Left lung (tissue), 10 donors: ENCODE measurements around the gene MRGPRE. TPM values are rescaled to one million over a fixed set of nuclear protein-coding genes. Genes with fewer than 3 reads are reported as not detected.

Source experiments
- ATAC-seq: fragments of 200-7000 bp; cut with Tn5 transposase; one replicate; pipeline ENCODE4 v1.9.1; 2020; ENCODE audit warnings: moderate library complexity
- DNase-seq, 4 donors: peaks; one replicate each; pipeline ENCODE4 v3.0.0-alpha.2; 2013 to 2020
- H3K27ac ChIP-seq, 2 donors: fragments of 200-600 bp; sonication (generic) in 1 of 2; one replicate each; pipeline versions ENCODE4 v1.5.0 to v1.8.0; 2020 to 2021
- H3K27me3 ChIP-seq, 2 donors: fragments of 200-600 bp; sonication (generic) in 1 of 2; one replicate each; pipeline versions ENCODE4 v1.5.0 to v1.8.0; 2020 to 2021
- H3K36me3 ChIP-seq, 2 donors: fragments of 200-600 bp; sonication (generic) in 1 of 2; one replicate each; pipeline versions ENCODE4 v1.5.0 to v1.8.0; 2020 to 2021
- H3K4me1 ChIP-seq, 2 donors: fragments of 200-600 bp; one replicate each; pipeline ENCODE4 v1.8.0; 2021
- H3K4me3 ChIP-seq, 2 donors: fragments of 200-600 bp; sonication (generic) in 1 of 2; one replicate each; pipeline versions ENCODE4 v1.5.0 to v1.8.0; 2020 to 2021; ENCODE audit warnings: mild to moderate bottlenecking in 1 of 2
- H3K9me3 ChIP-seq, 2 donors: fragments of 200-600 bp; sonication (generic) in 1 of 2; one replicate each; pipeline versions ENCODE4 v1.5.0 to v1.8.0; 2020 to 2021
- CTCF ChIP-seq, 2 donors: fragments of 200-600 bp; sonication (generic) in 1 of 2; IDR thresholded peaks; one replicate each; pipeline versions ENCODE4 v1.5.0 to v1.8.0; 2021; ENCODE audit warnings: antibody characterized with exemption in 2 of 2
- intact Hi-C, 2 donors: fragments of 100-400 bp; cut with DNase I; formaldehyde crosslinking; loops; one replicate each; pipeline versions ENCODE4 v1.11.2 to v1.14.2; 2022
- polyA plus RNA-seq, 6 donors: library from polyadenylated mRNA; unstranded; fragments of 120-200 nt; gene quantifications; one replicate each; pipeline ENCODE4 v1.2.1, GENCODE V29; 2013; ENCODE audit not compliant: insufficient read length in 6 of 6
- total RNA-seq, 2 donors: library from RNA; stranded (reverse); fragmentation: NEBNext Ultra II Directional; extraction: Animal tissue kit (Norgen Biotek cat#: 25700); gene quantifications; one replicate each; pipeline ENCODE4 v1.2.1, GENCODE V29; 2021
- donor health status: DM: no; HTN: yes; CAD: no.
- donor health status: DM: no; HTN: no; CAD: no.

MRGPRE gene
- total and polyA plus RNA-seq, 8 donors: 0.11 to 0.47 (median 0.26) TPM; not detected in 4

GRCh38 chr11:3214420-3214699 is 17.9 kb downstream of the MRGPRE start:
- H3K4me1 ChIP-seq: no peaks in the 10 kb centered on the region
- TF ChIP-seq CTCF (IDR thresholded peaks at IDR 0.05): no peak
- no peaks in the 10 kb centered on the region for H3K36me3 ChIP-seq
- H3K27ac ChIP-seq: no peak overlapping the region
- peaks cover 0 to 10% of the 10 kb centered on the region in 2 donors for H3K9me3 ChIP-seq
- peaks cover 0 to 55% of the 10 kb centered on the region in 2 donors for H3K27me3 ChIP-seq
- intact Hi-C loops: no loop called here
- no peak overlapping the region for H3K4me3 ChIP-seq
- ATAC-seq: no peak
- no peak for DNase-seq

- no peaks in the 10 kb centered on the region for H3K36me3 ChIP-seq
- H3K4me1 ChIP-seq: no peaks in the 10 kb centered on the region
- H3K27me3 ChIP-seq: peaks cover 0 to 49% of the 10 kb centered on the region in 2 donors
- DNase-seq (peak in 1 of 4 donors; percentile 32), ATAC-seq (no peak)
- intact Hi-C loops: no loop called here
- no peak overlapping the region for H3K4me3 ChIP-seq
- no peak for TF ChIP-seq CTCF (IDR thresholded peaks at IDR 0.05)
- no peak overlapping the region for H3K27ac ChIP-seq
- peaks cover 0 to 10% of the 10 kb centered on the region in 2 donors for H3K9me3 ChIP-seq
Observed at GRCh38 chr11:3213659-3214419, 18.4 kb downstream of the MRGPRE start.

GRCh38 chr11:3208272-3208671 is 23.9 kb downstream of the MRGPRE start:
- no peak for TF ChIP-seq CTCF (IDR thresholded peaks at IDR 0.05)
- Histone ChIP-seq H3K9me3 (peaks cover 0 to 10% of the 10 kb centered on the region in 2 donors), H3K4me3 (no peak overlapping the region), H3K36me3 (no peaks in the 10 kb centered on the region), H3K4me1 (peaks cover 0 to 3% of the 10 kb centered on the region in 2 donors), H3K27me3 (peaks cover 0 to 23% of the 10 kb centered on the region in 2 donors), H3K27ac (no peak overlapping the region)
- intact Hi-C loops: no loop called here
- DNase-seq (peak in 1 of 4 donors; percentile 44), ATAC-seq (no peak)

- Histone ChIP-seq H3K27me3 (peaks cover 6 to 29% of the 10 kb centered on the region in 2 donors), H3K4me1 (peaks cover 0 to 3% of the 10 kb centered on the region in 2 donors), H3K9me3 (peaks cover 0 to 10% of the 10 kb centered on the region in 2 donors), H3K4me3 (no peak overlapping the region), H3K36me3 (no peaks in the 10 kb centered on the region), H3K27ac (no peak overlapping the region)
- no peak for TF ChIP-seq CTCF (IDR thresholded peaks at IDR 0.05)
- intact Hi-C loops: no loop called here
- ATAC-seq (no peak), DNase-seq (peak in 1 of 4 donors; percentile 28)
Observed at GRCh38 chr11:3207526-3208189, 24.6 kb downstream of the MRGPRE start.

- Histone ChIP-seq H3K4me3 (no peak overlapping the region), H3K9me3 (peaks cover 0 to 10% of the 10 kb centered on the region in 2 donors), H3K27ac (no peak overlapping the region), H3K27me3 (peaks cover 14 to 37% of the 10 kb centered on the region in 2 donors), H3K4me1 (peaks cover 0 to 3% of the 10 kb centered on the region in 2 donors), H3K36me3 (no peaks in the 10 kb centered on the region)
- ATAC-seq (no peak), DNase-seq (no peak)
- intact Hi-C loops: no loop called here
- no peak for TF ChIP-seq CTCF (IDR thresholded peaks at IDR 0.05)
Observed at GRCh38 chr11:3206922-3207204, 25.4 kb downstream of the MRGPRE start.
